Measurements from ENCODE around the gene SULT1A1.
"Not testable (repeated sequence)": the region's sequence is repeated elsewhere in the genome, so short reads cannot be mapped to it uniquely, and the experiment has no call there.

- TF ChIP-seq, protein P1, sequence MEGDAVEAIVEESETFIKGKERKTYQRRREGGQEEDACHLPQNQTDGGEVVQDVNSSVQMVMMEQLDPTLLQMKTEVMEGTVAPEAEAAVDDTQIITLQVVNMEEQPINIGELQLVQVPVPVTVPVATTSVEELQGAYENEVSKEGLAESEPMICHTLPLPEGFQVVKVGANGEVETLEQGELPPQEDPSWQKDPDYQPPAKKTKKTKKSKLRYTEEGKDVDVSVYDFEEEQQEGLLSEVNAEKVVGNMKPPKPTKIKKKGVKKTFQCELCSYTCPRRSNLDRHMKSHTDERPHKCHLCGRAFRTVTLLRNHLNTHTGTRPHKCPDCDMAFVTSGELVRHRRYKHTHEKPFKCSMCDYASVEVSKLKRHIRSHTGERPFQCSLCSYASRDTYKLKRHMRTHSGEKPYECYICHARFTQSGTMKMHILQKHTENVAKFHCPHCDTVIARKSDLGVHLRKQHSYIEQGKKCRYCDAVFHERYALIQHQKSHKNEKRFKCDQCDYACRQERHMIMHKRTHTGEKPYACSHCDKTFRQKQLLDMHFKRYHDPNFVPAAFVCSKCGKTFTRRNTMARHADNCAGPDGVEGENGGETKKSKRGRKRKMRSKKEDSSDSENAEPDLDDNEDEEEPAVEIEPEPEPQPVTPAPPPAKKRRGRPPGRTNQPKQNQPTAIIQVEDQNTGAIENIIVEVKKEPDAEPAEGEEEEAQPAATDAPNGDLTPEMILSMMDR (IDR thresholded peaks at IDR 0.05), result not testable (repeated sequence)
- TF ChIP-seq POLR2A (IDR thresholded peaks at IDR 0.05), result not testable (repeated sequence)
Observed at GRCh38 chr16:28612359-28613280, 2.8 kb upstream of the SULT1A1 start.
